IMR-90 (cell line): ENCODE measurements around the gene ACSS2. TPM values are rescaled to one million over a fixed set of nuclear protein-coding genes. Genes with fewer than 3 reads are reported as not detected.

Source experiments
- ATAC-seq: fragments of 200-7000 bp; cut with Tn5 transposase; 2 replicates; pipeline ENCODE4 v1.9.1; 2020; ENCODE audit warnings: low read depth, mild to moderate bottlenecking, moderate library complexity
- BruUV-seq: library from RNA; stranded (reverse); fragments of 400-500 nt; replicated peaks from 2 replicates; lab custom pipeline; 2021; lab: Mats Ljungman, UMichigan
- CTCF ChIA-PET: fragments of 300-600 bp; formaldehyde crosslinking; extraction: SDS; loops from one replicate; lab custom pipeline; 2021; ENCODE audit warnings: antibody characterized with exemption; lab: Yijun Ruan, JAX
- POLR2A ChIA-PET: fragments of 300-600 bp; sonication (Branson Sonifier 250); formaldehyde crosslinking; loops from one replicate; lab custom pipeline; 2022; ENCODE audit warnings: antibody characterized with exemption; ENCODE audit not compliant: unreplicated experiment; lab: Charles Lee
- DNase-seq: peaks from one replicate; pipeline ENCODE4 v3.0.0; 2013
- H2AFZ ChIP-seq: replicated peaks from 2 replicates; pipeline ENCODE3; 2013; ENCODE audit warnings: low read length, mild to moderate bottlenecking; ENCODE audit not compliant: poor library complexity
- H2AK5ac ChIP-seq: 2 replicates; pipeline ENCODE4 v1.6.1; 2013; ENCODE audit warnings: low read depth, low read length, inconsistent platforms
- H2AK9ac ChIP-seq: replicated peaks from 2 replicates; pipeline ENCODE3; 2013; ENCODE audit warnings: mild to moderate bottlenecking, low read depth, low read length, moderate library complexity; ENCODE audit not compliant: poor library complexity
- H2BK120ac ChIP-seq: 2 replicates; pipeline ENCODE4 v1.6.1; 2013; ENCODE audit warnings: low read depth, low read length, inconsistent platforms
- H2BK15ac ChIP-seq: 3 replicates; pipeline ENCODE4 v1.6.1; 2013; ENCODE audit warnings: low read depth, low read length, inconsistent platforms
- H2BK20ac ChIP-seq: 2 replicates; pipeline ENCODE4 v1.6.1; 2013; ENCODE audit warnings: low read depth, mild to moderate bottlenecking, inconsistent platforms, low read length, moderate library complexity
- H2BK5ac ChIP-seq: 2 replicates; pipeline ENCODE4 v1.6.1; 2013; ENCODE audit warnings: mild to moderate bottlenecking, low read depth, low read length, inconsistent platforms; ENCODE audit not compliant: poor library complexity, severe bottlenecking
- H3K14ac ChIP-seq: replicated peaks from 2 replicates; pipeline ENCODE4 v1.6.1; 2013; ENCODE audit warnings: low read depth, low read length, inconsistent platforms
- H3K18ac ChIP-seq: 2 replicates; pipeline ENCODE4 v1.6.1; 2013; ENCODE audit warnings: low read depth, low read length, control low read depth
- H3K23ac ChIP-seq: 2 replicates; pipeline ENCODE4 v1.6.1; 2013; ENCODE audit warnings: low read depth, low read length, inconsistent platforms
- H3K27ac ChIP-seq: 2 replicates; pipeline ENCODE4 v1.5.1; 2013; ENCODE audit warnings: mild to moderate bottlenecking, control low read depth, low read length; ENCODE audit not compliant: insufficient read depth
- H3K27me3 ChIP-seq: 2 replicates; pipeline ENCODE4 v1.6.1; 2013; ENCODE audit warnings: low read length; ENCODE audit not compliant: control insufficient read depth, insufficient read depth
- H3K36me3 ChIP-seq: 2 replicates; pipeline ENCODE4 v1.6.1; 2013; ENCODE audit warnings: low read length, mixed read lengths; ENCODE audit not compliant: control insufficient read depth, insufficient read depth
- H3K4ac ChIP-seq: 2 replicates; pipeline ENCODE4 v1.6.1; 2013; ENCODE audit warnings: low read depth, low read length, inconsistent platforms
- H3K4me1 ChIP-seq: 2 replicates; pipeline ENCODE4 v1.6.1; 2013; ENCODE audit warnings: low read length, mixed read lengths; ENCODE audit not compliant: control insufficient read depth, insufficient read depth
- H3K4me2 ChIP-seq: 2 replicates; pipeline ENCODE4 v1.6.1; 2013; ENCODE audit warnings: low read depth, mild to moderate bottlenecking, control low read depth, low read length, moderate library complexity
- H3K4me3 ChIP-seq: 2 replicates; pipeline ENCODE4 v1.5.1; 2013; ENCODE audit warnings: low read depth, mild to moderate bottlenecking, control low read depth, low read length, moderate library complexity; ENCODE audit not compliant: insufficient read depth
- H3K56ac ChIP-seq: 2 replicates; pipeline ENCODE4 v1.6.1; 2013; ENCODE audit warnings: low read length, inconsistent platforms; ENCODE audit not compliant: insufficient read depth; ENCODE audit errors: extremely low read depth
- H3K79me1 ChIP-seq, 2 experiments: 2 replicates each; pipeline ENCODE4 v1.6.1; 2013; ENCODE audit warnings: low read length in 2 of 2, inconsistent platforms in 1 of 2, low read depth in 1 of 2
- H3K9ac ChIP-seq: 2 replicates; pipeline ENCODE4 v1.6.1; 2013; ENCODE audit warnings: low read depth, low read length, control low read depth
- H3K9me1 ChIP-seq: 2 replicates; pipeline ENCODE4 v1.6.1; 2013; ENCODE audit warnings: low read length, inconsistent platforms; ENCODE audit not compliant: insufficient read depth
- H3K9me3 ChIP-seq: 2 replicates; pipeline ENCODE4 v1.6.1; 2013; ENCODE audit warnings: low read length; ENCODE audit not compliant: control insufficient read depth, insufficient read depth
- H4K20me1 ChIP-seq: 2 replicates; pipeline ENCODE4 v1.6.1; 2013; ENCODE audit warnings: low read length, inconsistent platforms; ENCODE audit not compliant: insufficient read depth
- H4K5ac ChIP-seq: 2 replicates; pipeline ENCODE4 v1.6.1; 2013; ENCODE audit warnings: mild to moderate bottlenecking, low read depth, low read length, control low read depth
- H4K8ac ChIP-seq, 2 experiments: 2 replicates each; pipeline ENCODE4 v1.6.1; 2013; ENCODE audit warnings: low read depth in 2 of 2, low read length in 2 of 2, control low read depth in 1 of 2, inconsistent platforms in 1 of 2
- H4K91ac ChIP-seq: 2 replicates; pipeline ENCODE4 v1.6.1; 2013; ENCODE audit warnings: low read depth, low read length, inconsistent platforms; ENCODE audit not compliant: insufficient read depth
- BHLHE40 ChIP-seq: fragments of 150-350 bp; IDR thresholded peaks from 2 replicates; pipeline ENCODE4 v1.6.1; 2016; ENCODE audit warnings: mild to moderate bottlenecking, low read depth, low read length
- CEBPB ChIP-seq: IDR thresholded peaks from 2 replicates; pipeline ENCODE4 v1.6.1; 2012; ENCODE audit warnings: low read depth, low read length, improper control_type of control experiment
- FOS ChIP-seq: fragments of 150-350 bp; IDR thresholded peaks from 2 replicates; pipeline ENCODE4 v1.6.1; 2016; ENCODE audit warnings: low read depth, low read length
- MAZ ChIP-seq: IDR thresholded peaks from 2 replicates; pipeline ENCODE4 v1.6.1; 2012; ENCODE audit warnings: low read depth, mild to moderate bottlenecking, low read length, improper control_type of control experiment, moderate library complexity, borderline replicate concordance
- MXI1 ChIP-seq: IDR thresholded peaks from 2 replicates; pipeline ENCODE4 v1.6.1; 2012; ENCODE audit warnings: low read depth, mild to moderate bottlenecking, low read length, moderate library complexity, borderline replicate concordance
- POLR2A ChIP-seq: IDR thresholded peaks from 2 replicates; pipeline ENCODE4 v1.6.1; 2012; ENCODE audit warnings: mild to moderate bottlenecking, low read depth, low read length
- RAD21 ChIP-seq: IDR thresholded peaks from 2 replicates; pipeline ENCODE4 v1.6.1; 2012; ENCODE audit warnings: low read length, improper control_type of control experiment
- RCOR1 ChIP-seq: IDR thresholded peaks from 2 replicates; pipeline ENCODE4 v1.6.1; 2012; ENCODE audit warnings: mild to moderate bottlenecking, low read length, improper control_type of control experiment; ENCODE audit not compliant: insufficient replicate concordance
- WGBS, 2 experiments: methylation state at CpG; one replicate each; pipeline versions ENCODE4 v1.1.5 to v1.1.7; 2013; ENCODE audit warnings: missing lambda C conversion rate in 2 of 2; ENCODE audit not compliant: insufficient read length in 1 of 2; ENCODE audit errors: extremely low coverage in 2 of 2; 5-methylcytosine and 5-hydroxymethylcytosine counted together
- dilution Hi-C: fragments of 300-500 bp; cut with HindIII; formaldehyde crosslinking; loops from one replicate; pipeline ENCODE4 v1.14.3; 2018; ENCODE audit warnings: low sequenced_read_pairs; ENCODE audit not compliant: unreplicated experiment
- in situ Hi-C: fragments of 300-500 bp; cut with MboI; formaldehyde crosslinking; loops from 3 replicates; pipeline ENCODE4 v1.14.3; 2019; ENCODE audit warnings: low sequenced_read_pairs, inconsistent platforms, mixed read lengths
- intact Hi-C: fragments of 100-400 bp; cut with micrococcal nuclease; formaldehyde crosslinking; loops from 2 replicates; pipeline ENCODE4 v1.10.0; 2022
- polyA plus RNA-seq, 3 experiments: library from polyadenylated mRNA; depleted of rRNA; stranded (reverse); fragments of >200 nt; gene quantifications; 2 replicates each; pipeline ENCODE4 v1.2.3, GENCODE V29; 2012; ENCODE audit warnings: low replicate concordance in 1 of 3
- total RNA-seq: library from RNA; depleted of rRNA; stranded (reverse); fragments of >200 nt; gene quantifications from 2 replicates; pipeline ENCODE4 v1.2.3, GENCODE V29; 2012
- TF ChIP-seq, protein P1 (sequence below): fragments of 150-350 bp; IDR thresholded peaks from 2 replicates; pipeline ENCODE4 v1.6.1; 2017; ENCODE audit warnings: mild to moderate bottlenecking, antibody characterized with exemption, low read length, low read depth

Gene ACSS2
- total and polyA plus RNA-seq, 2 of the 4 experiments (the other 2 are of a cell fraction), result 26.9 to 46.4 TPM

DNA sequence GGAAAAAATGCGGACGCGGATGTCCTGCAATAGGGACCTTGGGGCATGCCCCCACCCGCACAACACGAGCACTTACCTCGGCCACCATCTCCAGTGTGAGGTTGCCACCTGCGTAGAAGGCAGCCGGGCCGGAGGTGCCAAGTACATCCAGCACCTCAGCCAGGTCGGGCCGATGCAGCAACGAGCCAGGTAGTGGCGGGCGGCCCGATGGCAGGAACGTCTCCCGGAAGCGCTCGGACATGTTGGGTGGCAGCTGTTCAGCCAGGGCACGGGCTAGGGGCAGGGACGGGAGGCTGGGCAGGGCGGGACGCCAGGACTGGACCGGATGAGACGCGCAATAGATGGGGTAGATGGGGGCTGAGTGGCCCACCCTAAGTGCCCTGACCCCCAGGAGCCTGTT lies 17.0 kb upstream of the ACSS2 start:
- Histone ChIP-seq H3K9me1 (peaks cover 8% of the 10 kb centered on the region; the same call in 1 of the 2 replicates), H3K36me3 (peaks cover 40% of the 10 kb centered on the region), H3K4ac (no peak overlapping the region), H3K9ac (no peak overlapping the region), H2BK5ac (no peak overlapping the region), H3K56ac (no peak overlapping the region), H3K27ac (no peak overlapping the region), H3K9me3 (no peaks in the 10 kb centered on the region), H4K5ac (no peak overlapping the region), H3K4me3 (no peak overlapping the region), H2BK15ac (no peak overlapping the region), H3K23ac (no peak overlapping the region), H3K27me3 (no peaks in the 10 kb centered on the region), H2BK120ac (no peak overlapping the region), H2AK9ac (no peak overlapping the region), H3K18ac (no peak overlapping the region), H2AK5ac (no peak overlapping the region), H3K14ac (no peak overlapping the region), H2BK20ac (no peak overlapping the region), H4K91ac (no peak overlapping the region), H2AFZ (no peak overlapping the region), H4K8ac (no peak overlapping the region), H4K20me1 (no peaks in the 10 kb centered on the region; the same call in 1 of the 2 replicates), H3K79me1 (peaks cover 3 to 4% of the 10 kb centered on the region in 2 experiments; a peak in 2 of 4 replicates), H3K4me2 (no peak overlapping the region), H3K4me1 (no peaks in the 10 kb centered on the region)
- dilution Hi-C loops (no loop called here), in situ Hi-C loops (loop anchor here (25.0 kb wide), 1 partner anchor 403 kb away; no protein-coding TSS in a partner anchor), intact Hi-C loops (no loop called here)
- no peak for ATAC-seq
- no peak for DNase-seq
- no TSS peak for BruUV-seq
- POLR2A ChIA-PET, result no interaction called here
- 96% methylated on average over 7 of the region's 26 CpGs; no CpG with 5 or more reads in 1 of the 2 experiments for WGBS, 2 experiments
- TF ChIP-seq RCOR1 (no peak), MXI1 (no peak), RAD21 (no peak), POLR2A (no peak), FOS (no peak), CEBPB (no peak), MAZ (no peak), BHLHE40 (no peak)
- TF ChIP-seq, protein P1, sequence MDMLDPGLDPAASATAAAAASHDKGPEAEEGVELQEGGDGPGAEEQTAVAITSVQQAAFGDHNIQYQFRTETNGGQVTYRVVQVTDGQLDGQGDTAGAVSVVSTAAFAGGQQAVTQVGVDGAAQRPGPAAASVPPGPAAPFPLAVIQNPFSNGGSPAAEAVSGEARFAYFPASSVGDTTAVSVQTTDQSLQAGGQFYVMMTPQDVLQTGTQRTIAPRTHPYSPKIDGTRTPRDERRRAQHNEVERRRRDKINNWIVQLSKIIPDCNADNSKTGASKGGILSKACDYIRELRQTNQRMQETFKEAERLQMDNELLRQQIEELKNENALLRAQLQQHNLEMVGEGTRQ, result no peak
- CTCF ChIA-PET, result no interaction called here
